IPS DF 4.7 (cell line): ENCODE data around the gene PCSK1.
"Not testable (repeated sequence)": the region's sequence is repeated elsewhere in the genome, so short reads cannot be mapped to it uniquely, and the experiment has no call there.

ENCODE experiments used
- DNase-seq: peaks from one replicate; pipeline ENCODE4 v3.0.0-alpha.2; 2013; ENCODE audit warnings: low spot score; ENCODE audit errors: extremely low read depth

Gene PCSK1

GRCh38 chr5:96427824-96428223, 5.2 kb downstream of the PCSK1 start:
- DNase-seq, result no peak

GRCh38 chr5:96426831-96427230, 6.2 kb downstream of the PCSK1 start:
- DNase-seq, result no peak

GRCh38 chr5:96425443-96425842, 7.6 kb downstream of the PCSK1 start:
- no peak for DNase-seq

DNA sequence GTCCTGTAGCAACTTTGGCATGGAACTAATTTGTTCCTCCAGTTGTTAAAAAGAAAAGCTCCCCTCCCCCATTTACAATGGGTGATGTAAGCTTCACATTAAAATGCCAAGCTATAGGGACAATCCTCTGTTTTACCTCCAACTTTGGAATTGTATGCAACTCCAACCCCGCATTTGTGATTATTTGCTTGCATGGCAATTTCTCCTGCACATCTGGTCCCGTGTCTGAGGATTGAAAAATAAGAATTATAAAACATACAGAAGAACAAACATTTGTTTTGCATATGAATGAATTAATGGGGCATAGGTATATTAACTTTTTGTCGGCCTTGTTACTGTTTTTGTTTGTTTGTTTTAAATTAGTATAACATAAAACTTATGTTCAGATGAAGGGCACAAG, 17.2 kb downstream of the PCSK1 start:
- no peak for DNase-seq

- DNase-seq, result no peak
These were observed 20.1 kb downstream of the PCSK1 start for GRCh38 chr5:96412868-96413449.

DNA sequence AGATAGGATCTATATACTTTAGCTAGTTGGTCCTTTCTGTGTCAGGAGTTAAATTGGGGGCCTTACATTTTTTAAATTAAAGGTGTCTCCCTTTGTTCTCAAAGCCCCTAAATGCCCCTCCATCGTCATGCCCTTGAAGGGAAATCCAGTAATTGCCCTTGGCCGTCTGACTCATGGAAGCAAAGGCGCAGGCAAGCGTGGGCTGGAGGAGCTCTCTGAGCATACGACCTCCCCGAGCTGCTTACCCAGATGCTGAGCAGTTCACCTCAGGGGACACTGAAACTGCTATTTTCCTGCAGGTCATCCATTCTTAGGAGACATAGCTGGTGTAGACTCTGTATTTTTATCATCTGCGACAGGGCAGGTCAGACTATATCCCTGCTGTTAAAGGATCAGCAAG, 23.0 kb downstream of the PCSK1 start:
- DNase-seq, result no peak

GRCh38 chr5:96408841-96409538, 24.1 kb downstream of the PCSK1 start:
- no peak for DNase-seq

- no peak for DNase-seq
These were observed 24.8 kb downstream of the PCSK1 start for GRCh38 chr5:96408210-96408777.

DNA sequence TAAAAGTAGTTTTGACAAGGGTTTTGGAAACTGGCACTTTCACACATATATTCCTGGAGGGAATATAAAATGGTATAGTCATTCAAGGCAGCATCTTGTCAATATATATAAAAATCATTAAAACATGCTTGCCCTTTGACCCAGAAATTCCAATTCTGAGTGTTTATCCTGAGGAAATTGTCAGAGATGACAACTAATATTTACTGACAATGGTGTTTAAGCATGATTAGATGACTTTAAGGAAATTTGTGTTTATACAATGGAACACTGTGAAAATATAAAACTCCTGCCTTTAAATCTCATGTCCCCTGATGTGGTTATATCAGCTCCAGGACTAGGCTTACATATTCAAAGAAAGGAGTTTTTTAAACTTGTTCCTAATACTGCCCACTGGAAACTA, 25.6 kb downstream of the PCSK1 start:
- DNase-seq, result no peak

DNA sequence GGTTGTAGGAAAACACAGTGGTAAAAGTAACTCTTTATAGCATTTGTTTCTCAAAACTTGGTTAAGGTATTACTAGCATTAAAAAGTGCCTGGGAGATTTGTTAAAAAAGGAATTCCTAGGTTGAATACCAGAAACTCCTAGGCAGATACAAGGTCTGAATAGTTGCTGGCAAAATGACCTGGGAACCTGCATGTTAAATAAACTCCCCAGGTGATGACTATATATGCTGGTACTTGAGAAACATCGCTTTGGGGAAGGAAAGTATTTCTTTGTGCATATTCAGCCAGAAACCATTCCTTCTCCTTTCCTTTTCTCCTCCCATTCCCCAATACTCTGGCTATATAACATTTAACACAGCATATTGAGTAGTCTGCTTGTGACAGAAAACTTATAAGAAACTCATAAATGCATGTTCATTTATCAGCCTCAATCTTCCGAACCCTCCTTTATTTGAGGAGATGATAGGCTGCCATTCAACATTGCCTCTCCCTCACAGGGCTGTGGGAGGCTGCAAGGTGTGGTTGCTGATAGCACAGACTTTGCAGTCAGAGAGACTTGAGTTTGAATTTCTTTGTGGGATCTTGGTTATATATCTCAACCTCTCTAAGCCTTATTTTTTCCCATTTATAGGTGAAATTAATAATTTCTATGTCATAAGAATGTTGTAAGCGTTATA, 28.7 kb downstream of the PCSK1 start:
- no peak for DNase-seq

GRCh38 chr5:96402500-96402899, 30.5 kb downstream of the PCSK1 start:
- DNase-seq, result no peak

DNA sequence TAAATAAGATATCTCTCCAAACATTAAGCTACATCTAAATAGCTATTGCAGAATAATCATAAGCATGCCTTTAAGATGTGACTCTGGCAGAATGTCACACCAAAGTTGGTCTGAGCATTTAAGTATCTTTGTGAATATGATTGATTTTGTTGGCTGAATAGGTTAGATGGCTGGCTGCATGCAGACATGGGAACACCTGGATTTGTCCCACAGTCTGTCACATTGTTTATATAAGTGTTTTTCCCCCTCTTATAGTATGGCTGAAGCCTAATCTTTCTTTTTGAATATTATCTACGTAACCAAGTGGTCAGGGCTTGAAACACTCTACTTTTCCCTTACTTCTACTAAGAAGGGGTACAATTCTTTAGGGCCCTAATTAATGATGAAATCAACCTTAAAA, 36.2 kb downstream of the PCSK1 start:
- no peak for DNase-seq

DNA sequence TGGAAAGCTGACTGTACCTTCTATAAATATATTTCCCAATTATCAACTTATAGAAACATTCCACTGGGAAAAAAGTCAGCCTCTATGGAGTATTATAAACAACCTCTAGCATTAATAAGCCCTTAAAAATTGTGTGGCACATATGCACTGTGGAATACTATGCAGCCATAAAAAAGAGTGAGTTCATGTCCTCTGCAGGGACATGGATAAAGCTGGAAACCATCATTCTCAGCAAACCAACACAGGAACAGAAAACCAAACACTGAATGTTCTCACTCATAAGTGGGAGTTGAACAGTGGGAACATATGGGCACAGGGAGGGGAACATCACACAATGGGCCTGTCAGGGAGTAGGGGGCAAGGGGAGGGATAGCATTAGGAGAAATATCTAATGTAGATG, 37.8 kb downstream of the PCSK1 start:
- not testable (repeated sequence) for DNase-seq

- DNase-seq, result no peak
These were observed 41.1 kb downstream of the PCSK1 start for GRCh38 chr5:96391921-96392320.

GRCh38 chr5:96388176-96388575, 44.9 kb downstream of the PCSK1 start:
- DNase-seq, result no peak

GRCh38 chr5:96387616-96388015, 45.4 kb downstream of the PCSK1 start:
- DNase-seq, result no peak

- DNase-seq, result no peak
These were observed 47.5 kb downstream of the PCSK1 start for GRCh38 chr5:96385538-96385937.

DNA sequence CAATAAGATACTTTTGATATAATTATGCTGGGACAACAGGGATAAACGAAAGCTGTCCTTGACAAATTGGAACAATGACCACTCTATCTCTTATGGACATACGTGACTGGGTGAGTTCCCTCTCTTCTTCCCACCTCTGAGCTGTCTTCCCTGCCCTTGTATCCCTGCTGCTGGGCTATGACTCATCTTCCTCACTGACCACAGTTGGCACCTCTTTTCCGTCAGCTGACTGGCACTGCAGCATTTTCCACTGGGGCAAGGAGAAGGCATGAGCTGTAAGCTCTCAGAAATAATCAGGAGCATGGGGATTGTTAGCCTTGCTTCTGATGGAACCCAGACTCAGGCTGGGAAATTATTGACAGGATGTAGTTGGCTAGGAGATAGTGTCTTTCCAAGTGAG, 48.7 kb downstream of the PCSK1 start:
- no peak for DNase-seq

- DNase-seq, result no peak
These were observed 51.5 kb downstream of the PCSK1 start for GRCh38 chr5:96381526-96381925.

DNA sequence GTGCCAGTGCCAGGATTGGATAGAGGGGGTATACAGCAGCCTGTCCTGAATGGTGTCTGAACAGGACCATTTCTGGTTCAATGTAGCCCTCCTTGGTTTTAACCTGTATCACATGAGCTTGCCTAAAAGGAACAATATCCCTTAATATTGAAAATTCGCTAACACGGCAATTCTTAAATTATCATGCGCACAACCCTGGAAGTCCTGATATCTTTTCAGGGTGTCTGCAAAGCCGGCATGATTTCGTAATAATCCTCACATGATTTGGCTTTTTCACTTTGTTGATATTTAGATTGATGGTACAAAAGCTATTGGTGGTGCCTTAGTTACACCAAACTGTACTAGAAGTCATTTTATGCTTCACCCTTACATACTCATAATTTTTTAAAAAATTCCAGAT, 53.2 kb downstream of the PCSK1 start:
- no peak for DNase-seq

- DNase-seq, result no peak
These were observed 55.5 kb downstream of the PCSK1 start for GRCh38 chr5:96377597-96377996.

DNA sequence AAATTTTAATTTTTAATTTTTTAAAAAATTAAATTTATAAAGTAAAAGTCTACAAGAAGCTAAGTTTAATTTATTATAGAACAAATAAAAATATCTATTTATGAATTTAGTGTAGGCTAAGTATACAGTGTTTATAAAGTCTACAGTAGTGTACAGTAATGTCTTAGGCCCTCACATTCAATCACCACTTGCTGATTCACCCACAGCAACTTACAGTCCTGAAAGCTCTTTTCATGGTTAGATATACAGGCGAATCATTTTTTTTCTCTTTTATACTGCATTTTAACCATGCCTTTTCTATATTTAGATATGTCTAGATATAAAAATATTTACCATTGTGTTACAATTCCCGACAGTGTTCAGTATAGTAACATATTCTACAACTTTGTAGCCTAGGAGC, 55.9 kb downstream of the PCSK1 start:
- DNase-seq, result no peak

GRCh38 chr5:96374653-96375052, 58.4 kb downstream of the PCSK1 start:
- DNase-seq, result no peak
